H1 (cell line): ENCODE measurements around the gene STKLD1. TPM values are rescaled to one million over a fixed set of nuclear protein-coding genes. Genes with fewer than 3 reads are reported as not detected.

ENCODE experiments used
- BRCA1 ChIP-seq: IDR thresholded peaks from 2 replicates; pipeline ENCODE4 v1.6.1; 2012; ENCODE audit warnings: low read depth, low read length, improper control_type of control experiment
- CBX5 ChIP-seq: fragments of 300-800, 300-1000 bp; sonication (generic); IDR thresholded peaks from 2 replicates; pipeline ENCODE4 v1.7.1; 2016; ENCODE audit warnings: antibody characterized with exemption, low read length, low read depth
- CHD2 ChIP-seq: IDR thresholded peaks from 2 replicates; pipeline ENCODE4 v1.6.1; 2012; ENCODE audit warnings: low read length, improper control_type of control experiment
- FOSL1 ChIP-seq: IDR thresholded peaks from 2 replicates; pipeline ENCODE4 v1.6.1; 2011; ENCODE audit warnings: mild to moderate bottlenecking, low read depth, low read length, moderate library complexity; ENCODE audit not compliant: insufficient read depth
- KDM5A ChIP-seq: fragments of 200-600 bp; IDR thresholded peaks from 2 replicates; pipeline ENCODE4 v1.7.1; 2012; ENCODE audit warnings: mild to moderate bottlenecking, low read length, inconsistent platforms, mixed read lengths
- POLR2A ChIP-seq, 2 experiments: IDR thresholded peaks; 1 replicate in 1 of 2; 2 replicates in 1 of 2; pipeline ENCODE4 v1.6.1; 2011; ENCODE audit warnings: low read depth in 2 of 2, low read length in 2 of 2, mild to moderate bottlenecking in 2 of 2; ENCODE audit errors: control extremely low read depth in 1 of 2
- POLR2AphosphoS5 ChIP-seq: IDR thresholded peaks from 2 replicates; pipeline ENCODE4 v1.6.1; 2011; ENCODE audit warnings: low read depth, low read length
- POU5F1 ChIP-seq: IDR thresholded peaks from 2 replicates; pipeline ENCODE4 v1.6.1; 2011; ENCODE audit warnings: low read depth, mild to moderate bottlenecking, low read length, moderate library complexity
- RAD21 ChIP-seq, 2 experiments: IDR thresholded peaks in 1 of 2; conservative IDR thresholded peaks in 1 of 2; 2 replicates each; pipeline ENCODE4 v1.6.1; 2011; ENCODE audit warnings: low read depth in 2 of 2, low read length in 2 of 2, improper control_type of control experiment in 1 of 2, inconsistent platforms in 1 of 2, mild to moderate bottlenecking in 1 of 2, moderate library complexity in 1 of 2
- SP2 ChIP-seq: IDR thresholded peaks from 2 replicates; pipeline ENCODE4 v1.6.1; 2012; ENCODE audit warnings: mild to moderate bottlenecking, low read length, inconsistent platforms
- SUZ12 ChIP-seq: fragments of 200-600 bp; sonication (generic); IDR thresholded peaks from 2 replicates; pipeline ENCODE4 v1.6.1; 2012; ENCODE audit warnings: mild to moderate bottlenecking, inconsistent platforms, low read length, moderate library complexity, mixed read lengths
- TBP ChIP-seq: IDR thresholded peaks from 2 replicates; pipeline ENCODE4 v1.6.1; 2011; ENCODE audit warnings: low read depth, low read length, improper control_type of control experiment
- TCF12 ChIP-seq: IDR thresholded peaks from 2 replicates; pipeline ENCODE4 v1.6.1; 2011; ENCODE audit warnings: low read depth, mild to moderate bottlenecking, low read length
- TEAD4 ChIP-seq: IDR thresholded peaks from 2 replicates; pipeline ENCODE4 v1.6.1; 2012; ENCODE audit warnings: low read depth, low read length, inconsistent platforms, mixed read lengths
- USF2 ChIP-seq: IDR thresholded peaks from 2 replicates; pipeline ENCODE4 v1.6.1; 2011; ENCODE audit warnings: low read length, improper control_type of control experiment
- YY1 ChIP-seq: IDR thresholded peaks from 2 replicates; pipeline ENCODE4 v1.6.1; 2011; ENCODE audit warnings: low read depth, mild to moderate bottlenecking, low read length
- ZNF274 ChIP-seq: IDR thresholded peaks from 2 replicates; pipeline ENCODE4 v1.7.0; 2012; ENCODE audit warnings: low read length, borderline replicate concordance; ENCODE audit errors: extremely low read depth
- polyA plus RNA-seq, 7 experiments: library from polyadenylated mRNA; depleted of rRNA in 3 of 7; stranded (reverse) in 5 of 7; unstranded in 2 of 7; fragments of >200 nt in 5 of 7; fragments of 200-250 nt in 2 of 7; gene quantifications; 1 replicate in 5 of 7; 2 replicates in 1 of 7; 4 replicates in 1 of 7; pipeline versions ENCODE4 v1.2.1 to v1.2.3, GENCODE V29; 2011 to 2013; ENCODE audit warnings: missing spikeins in 2 of 7, mixed read lengths in 2 of 7
- total RNA-seq: library from RNA; stranded (reverse); fragmentation: NEBNext Ultra II Directional; extraction: Animal tissue kit (Norgen Biotek cat#: 25700); gene quantifications from 2 replicates; pipeline ENCODE4 v1.2.1, GENCODE V29; 2021

Gene STKLD1
- total and polyA plus RNA-seq, 2 of the 8 experiments (the other 6 are each of a cell fraction or from before 2014, with no cell fraction given): 0.26 TPM; not detected in 1

DNA sequence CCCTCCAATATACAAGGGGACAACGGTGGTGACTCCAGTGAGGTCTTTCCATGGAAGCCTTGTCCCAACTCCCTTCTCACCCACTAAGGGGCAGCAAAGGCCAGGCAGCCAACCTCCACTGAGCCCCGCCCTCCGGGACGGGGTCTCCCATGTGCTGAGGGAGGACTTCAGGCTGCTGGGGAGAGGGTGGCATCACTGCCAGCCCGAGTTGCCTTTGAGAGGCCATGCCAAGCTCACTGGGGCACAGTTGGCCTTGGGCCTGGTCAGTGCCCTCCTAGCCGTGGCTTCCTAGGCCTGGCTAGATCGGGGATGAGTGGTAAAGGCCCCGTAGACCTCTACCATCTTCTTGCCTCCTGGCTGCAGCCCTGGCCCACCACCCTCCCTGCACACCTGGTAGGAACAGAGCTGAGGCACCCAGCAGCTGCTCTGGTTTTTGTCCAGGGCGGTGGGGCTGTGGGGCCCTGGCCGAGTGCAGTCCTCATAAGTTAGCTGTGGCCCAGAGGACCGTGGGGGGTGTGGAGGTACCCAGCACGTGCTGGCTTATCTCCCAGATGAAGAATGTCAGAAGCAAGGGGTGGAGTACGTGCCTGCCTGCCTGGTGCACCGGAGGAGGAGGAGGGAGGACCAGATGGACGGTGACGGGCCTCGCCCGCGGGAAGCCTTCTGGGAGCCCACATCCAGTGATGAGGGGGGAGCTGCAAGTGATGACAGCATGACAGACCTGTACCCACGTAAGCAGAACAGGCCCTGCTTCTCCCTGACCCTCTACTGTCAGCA, 16.6 kb upstream of the STKLD1 start (continued):
- TF ChIP-seq TEAD4 (no peak), TCF12 (no peak), SP2 (no peak), BRCA1 (no peak), TBP (no peak), CHD2 (no peak), POU5F1 (no peak), YY1 (no peak), POLR2AphosphoS5 (0 out of 2 replicates have a peak, but pooled peaks have one; percentile 32), CBX5 (no peak), USF2 (no peak), RAD21 (IDR thresholded peaks at IDR 0.05 in 1 of 2, conservative IDR thresholded peaks at IDR 0.05 in 1 of 2; ENCODE audit: low read depth in 2 of 2, low read length in 2 of 2) (peak; percentile 78 to 84), KDM5A (no peak), SUZ12 (no peak), FOSL1 (no peak), POLR2A (IDR thresholded peaks at IDR 0.05; ENCODE audit: control extremely low read depth in 1 of 2, low read depth in 2 of 2, low read length in 2 of 2) (0 out of 3 replicates have a peak, but pooled peaks of 1 of the 2 experiments have one; percentile 26), ZNF274 (no peak)
